ENCODE results near the gene ATP6V0E1. TPM values are rescaled to one million over a fixed set of nuclear protein-coding genes. Genes with fewer than 3 reads are reported as not detected.

ATP6V0E1 gene
- total and polyA plus RNA-seq, 2 of the 8 experiments (the other 6 are each of a cell fraction or from before 2014, with no cell fraction given), result 108 to 134 TPM

DNA sequence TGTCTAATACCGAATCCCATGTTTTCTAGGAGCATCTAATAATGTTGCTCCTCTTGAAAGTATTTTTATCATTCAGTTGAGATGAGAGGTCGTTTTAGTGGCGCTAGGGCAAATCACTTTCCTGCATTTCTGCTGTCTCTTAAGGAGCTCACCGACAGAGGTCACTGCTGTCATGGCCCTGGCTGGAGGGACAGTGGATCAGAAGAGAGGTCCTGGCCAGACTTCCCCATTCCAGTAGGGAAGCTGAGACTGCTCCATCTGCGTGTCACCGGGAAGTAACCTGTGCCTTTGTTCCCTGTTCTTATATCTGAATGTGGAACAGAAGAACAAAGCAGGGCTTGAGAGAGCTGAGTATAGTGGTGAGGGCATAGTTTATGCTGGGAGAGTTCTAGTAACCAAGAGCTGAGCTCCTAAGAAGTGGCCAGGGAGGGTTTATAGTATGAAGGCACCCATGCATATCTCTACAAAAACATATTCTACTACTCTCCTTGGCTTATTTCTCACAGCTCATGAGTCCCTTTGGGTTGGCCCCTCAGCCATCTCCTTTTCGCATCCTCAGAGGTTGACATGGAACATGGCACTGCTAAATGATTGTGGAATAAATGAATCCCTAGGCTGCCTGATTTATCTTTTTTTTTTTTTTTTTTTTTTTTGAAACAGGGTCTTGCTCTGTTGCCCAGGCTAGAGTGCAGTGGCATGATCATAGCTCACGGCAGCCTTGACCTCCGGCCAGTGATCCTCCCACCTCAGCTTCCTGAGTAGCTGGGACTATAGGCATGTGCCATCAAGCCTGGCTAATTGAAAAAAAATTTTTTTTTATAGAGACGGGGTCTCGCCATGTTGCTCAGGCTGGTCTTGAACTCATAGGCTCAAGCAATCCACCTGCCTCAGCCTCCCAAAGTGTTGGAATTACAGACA lies 27.2 kb downstream of the ATP6V0E1 start:
- Histone ChIP-seq H3K9ac (replicated peaks in 1 of 4; ENCODE audit: extremely low read depth in 1 of 4, low read depth in 3 of 4, low read length in 3 of 4) (no peak overlapping the region), H3K36me3 (ENCODE audit: control insufficient read depth in 2 of 4, insufficient read depth in 4 of 4, low read length in 3 of 4) (no peaks in the 10 kb centered on the region), H3K4me1 (replicated peaks in 1 of 4; ENCODE audit: control insufficient read depth in 3 of 4, insufficient read depth in 4 of 4, low read length in 3 of 4) (peaks cover 0 to 3% (median 0%) of the 10 kb centered on the region in 4 experiments; a peak in 1 of 7 replicates), H3K27ac (ENCODE audit: low read depth, low read length) (no peak overlapping the region), H2BK12ac (ENCODE audit: low read depth, low read length) (no peak overlapping the region), H3K4me2 (ENCODE audit: insufficient read depth in 1 of 2, low read depth in 2 of 2, low read length in 2 of 2) (no peak overlapping the region), H4K5ac (ENCODE audit: insufficient read length, low read depth, low read length) (no peak overlapping the region), H3K4me3 (ENCODE audit: extremely low read depth in 1 of 4, insufficient read depth in 2 of 4, low read depth in 3 of 4, low read length in 4 of 4) (no peak overlapping the region), H3K4ac (replicated peaks; ENCODE audit: insufficient read length, low read depth, low read length) (no peak overlapping the region), H2BK5ac (ENCODE audit: low read depth, low read length) (no peak overlapping the region), H3K27me3 (replicated peaks in 1 of 4; ENCODE audit: control insufficient read depth in 3 of 4, extremely low read depth in 1 of 4, insufficient read depth in 3 of 4, low read length in 3 of 4) (no peaks in the 10 kb centered on the region), H3K79me1 (ENCODE audit: low read depth, low read length) (no peaks in the 10 kb centered on the region; the same call in none of the 2 replicates), H2AFZ (ENCODE audit: low read length) (no peak overlapping the region), H4K20me1 (replicated peaks in 1 of 2; ENCODE audit: control insufficient read depth in 1 of 2, insufficient read depth in 2 of 2, low read length in 2 of 2) (peaks cover 2 to 3% of the 10 kb centered on the region in 2 experiments), H3K79me2 (ENCODE audit: control insufficient read depth in 1 of 2, insufficient read depth in 2 of 2, low read length in 2 of 2) (peaks cover 0 to 52% of the 10 kb centered on the region in 2 experiments; a peak in 2 of 4 replicates), H3K56ac (replicated peaks; ENCODE audit: insufficient read length, low read depth, low read length) (no peak overlapping the region), H3K18ac (ENCODE audit: extremely low read depth, low read length) (no peak overlapping the region), H2BK120ac (replicated peaks; ENCODE audit: low read depth, low read length) (no peak overlapping the region), H3K23ac (ENCODE audit: insufficient read length) (no peak overlapping the region), H3K23me2 (ENCODE audit: low read depth, low read length) (no peaks in the 10 kb centered on the region), H3K14ac (ENCODE audit: insufficient read length) (no peak overlapping the region), H2BK20ac (ENCODE audit: low read length) (no peak overlapping the region), H4K8ac (ENCODE audit: extremely low read depth, insufficient read depth, low read length) (no peak overlapping the region), H4K91ac (replicated peaks; ENCODE audit: insufficient read length, low read length) (no peak overlapping the region), H2BK15ac (ENCODE audit: low read length) (no peak overlapping the region), H2AK5ac (ENCODE audit: low read depth, low read length) (no peak overlapping the region), H3K9me3 (ENCODE audit: insufficient read depth in 2 of 2, low read depth in 1 of 2, low read length in 1 of 2) (no peaks in the 10 kb centered on the region)
- FAIRE-seq, result no peak
- TF ChIP-seq RAD21 (IDR thresholded peaks at IDR 0.05 in 1 of 2, conservative IDR thresholded peaks at IDR 0.05 in 1 of 2; ENCODE audit: low read depth in 2 of 2, low read length in 2 of 2) (peak; percentile 71 to 78), BCL11A (IDR thresholded peaks at IDR 0.05; ENCODE audit: low read depth in 2 of 2, low read length in 2 of 2) (no peak)
- TF ChIP-seq, protein P1, sequence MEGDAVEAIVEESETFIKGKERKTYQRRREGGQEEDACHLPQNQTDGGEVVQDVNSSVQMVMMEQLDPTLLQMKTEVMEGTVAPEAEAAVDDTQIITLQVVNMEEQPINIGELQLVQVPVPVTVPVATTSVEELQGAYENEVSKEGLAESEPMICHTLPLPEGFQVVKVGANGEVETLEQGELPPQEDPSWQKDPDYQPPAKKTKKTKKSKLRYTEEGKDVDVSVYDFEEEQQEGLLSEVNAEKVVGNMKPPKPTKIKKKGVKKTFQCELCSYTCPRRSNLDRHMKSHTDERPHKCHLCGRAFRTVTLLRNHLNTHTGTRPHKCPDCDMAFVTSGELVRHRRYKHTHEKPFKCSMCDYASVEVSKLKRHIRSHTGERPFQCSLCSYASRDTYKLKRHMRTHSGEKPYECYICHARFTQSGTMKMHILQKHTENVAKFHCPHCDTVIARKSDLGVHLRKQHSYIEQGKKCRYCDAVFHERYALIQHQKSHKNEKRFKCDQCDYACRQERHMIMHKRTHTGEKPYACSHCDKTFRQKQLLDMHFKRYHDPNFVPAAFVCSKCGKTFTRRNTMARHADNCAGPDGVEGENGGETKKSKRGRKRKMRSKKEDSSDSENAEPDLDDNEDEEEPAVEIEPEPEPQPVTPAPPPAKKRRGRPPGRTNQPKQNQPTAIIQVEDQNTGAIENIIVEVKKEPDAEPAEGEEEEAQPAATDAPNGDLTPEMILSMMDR (IDR thresholded peaks at IDR 0.05; ENCODE audit: control extremely low read depth in 1 of 3, insufficient read depth in 1 of 3, low read depth in 1 of 3, low read length in 3 of 3), result peak; percentile 44 to 61 (median 53)
- WGBS, 2 experiments (ENCODE audit: extremely low coverage in 1 of 2, insufficient coverage in 1 of 2, insufficient read length in 1 of 2, insufficient replicate concordance in 2 of 2, low coverage in 1 of 2, low lambda C conversion rate in 2 of 2, missing lambda C conversion rate in 1 of 2), result 81% methylated on average over 11 of the region's 11 CpGs; no CpG with 5 or more reads in 1 of the 2 experiments
- CTCF ChIA-PET (ENCODE audit: partially characterized antibody), result interaction anchor here (0.6 to 3.4 kb wide), 33 partner anchors 8 to 296 kb away, joined by 3 to 11 read pairs (median 4); partner anchors contain the start of gene ATP6V0E1
- peak in 1 of 2 experiments; percentile 55 for DNase-seq (ENCODE audit: low read depth in 1 of 2, low spot score in 2 of 2)
- POLR2A ChIA-PET (ENCODE audit: partially characterized antibody), result interaction anchor here (0.7 kb wide), 1 partner anchor 27 kb away, joined by 3 read pairs; the partner anchor contains the start of gene ATP6V0E1
